Thoracic aorta (tissue), 2 donors: ENCODE measurements around the gene KLK15. TPM values are rescaled to one million over a fixed set of nuclear protein-coding genes. Genes with fewer than 3 reads are reported as not detected.
"Not testable (repeated sequence)": the region's sequence is repeated elsewhere in the genome, so short reads cannot be mapped to it uniquely, and the experiment has no call there.

Experiments used
- ATAC-seq: fragments of 150-250 bp; one replicate; pipeline ENCODE4 v1.8.0; 2017; ENCODE audit warnings: low read depth; ENCODE audit not compliant: insufficient number of reproducible peaks, low FRiP score
- DNase-seq: peaks from one replicate; pipeline ENCODE4 v3.0.0-alpha.2; 2020; ENCODE audit warnings: low spot score
- H3K27ac ChIP-seq, 2 donors: fragments of 200-600 bp; sonication (generic); 1 replicate in 1 of 2; 2 replicates in 1 of 2; pipeline ENCODE4 v1.5.1; 2016; ENCODE audit warnings: mild to moderate bottlenecking in 2 of 2, moderate library complexity in 2 of 2
- H3K27me3 ChIP-seq: fragments of 200-600 bp; sonication (generic); replicated peaks from 2 replicates; pipeline ENCODE4 v1.6.0; 2016; ENCODE audit warnings: mild to moderate bottlenecking; ENCODE audit not compliant: insufficient read depth
- H3K36me3 ChIP-seq: fragments of 200-600 bp; sonication (generic); one replicate; pipeline ENCODE4 v1.5.1; 2016
- H3K4me1 ChIP-seq, 2 donors: fragments of 200-600 bp; sonication (generic); 1 replicate in 1 of 2; 2 replicates in 1 of 2; pipeline versions ENCODE4 v1.5.1 to v1.6.0; 2016; ENCODE audit warnings: low read depth in 2 of 2, mild to moderate bottlenecking in 1 of 2; ENCODE audit not compliant: control insufficient read depth in 1 of 2
- H3K4me3 ChIP-seq: fragments of 200-600 bp; sonication (generic); 2 replicates; pipeline ENCODE4 v1.5.1; 2016; ENCODE audit warnings: mild to moderate bottlenecking
- H3K9me3 ChIP-seq: fragments of 200-600 bp; sonication (generic); 2 replicates; pipeline ENCODE4 v1.5.1; 2016
- CTCF ChIP-seq: fragments of 200-600 bp; sonication (generic); IDR thresholded peaks from one replicate; pipeline ENCODE4 v1.5.1; 2019; ENCODE audit warnings: antibody characterized with exemption
- total RNA-seq, 2 donors: library from RNA; depleted of rRNA; stranded (reverse); fragments of >200 nt; gene quantifications; one replicate each; pipeline versions ENCODE4 v1.1.0 to v1.2.3, GENCODE V29; 2016

The KLK15 gene
- total RNA-seq, 2 donors from 2014 or later, result not detected

- no peaks in the 10 kb centered on the region for H3K27me3 ChIP-seq
- H3K9me3 ChIP-seq, result no peaks in the 10 kb centered on the region
- H3K4me1 ChIP-seq, result no peaks in the 10 kb centered on the region
- H3K27ac ChIP-seq, result no peak overlapping the region
- TF ChIP-seq CTCF, result no peak
- no peaks in the 10 kb centered on the region for H3K36me3 ChIP-seq
- ATAC-seq, result no peak
- no peak overlapping the region for H3K4me3 ChIP-seq
- DNase-seq, result no peak
Observed at GRCh38 chr19:50815439-50815838, 17.9 kb downstream of the KLK15 start.

DNA sequence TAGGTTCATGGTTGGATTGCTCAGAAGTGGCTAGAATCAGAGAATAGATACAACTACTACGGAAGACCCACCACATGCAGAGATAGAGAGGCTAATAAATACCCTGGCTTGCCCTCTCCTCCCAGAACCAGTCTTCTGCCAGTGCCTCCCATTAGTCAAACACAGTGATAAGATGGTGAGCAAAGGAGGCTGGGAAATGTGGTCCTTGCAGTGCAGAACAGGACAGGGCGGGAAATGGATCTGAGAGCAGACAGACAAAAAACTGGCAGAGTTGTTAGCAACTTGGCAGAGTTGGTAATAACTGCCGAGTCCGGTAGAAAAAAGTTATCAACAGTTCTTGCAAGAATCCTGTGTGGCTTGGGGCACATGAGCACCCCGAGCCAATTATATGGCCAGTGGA lies 18.5 kb downstream of the KLK15 start:
- H3K27me3 ChIP-seq, result no peaks in the 10 kb centered on the region
- no peak for ATAC-seq
- H3K27ac ChIP-seq, result no peak overlapping the region
- H3K9me3 ChIP-seq, result no peaks in the 10 kb centered on the region
- no peaks in the 10 kb centered on the region for H3K4me1 ChIP-seq
- H3K4me3 ChIP-seq, result no peak overlapping the region
- DNase-seq, result no peak
- no peak for TF ChIP-seq CTCF
- no peaks in the 10 kb centered on the region for H3K36me3 ChIP-seq

GRCh38 chr19:50812474-50812873 lies 20.9 kb downstream of the KLK15 start:
- H3K27ac ChIP-seq, result no peak overlapping the region
- no peak for DNase-seq
- no peaks in the 10 kb centered on the region for H3K4me1 ChIP-seq
- H3K4me3 ChIP-seq, result no peak overlapping the region
- no peaks in the 10 kb centered on the region for H3K36me3 ChIP-seq
- H3K27me3 ChIP-seq, result no peaks in the 10 kb centered on the region
- TF ChIP-seq CTCF, result no peak
- ATAC-seq, result no peak
- no peaks in the 10 kb centered on the region for H3K9me3 ChIP-seq

- H3K36me3 ChIP-seq, H3K27me3 ChIP-seq, H3K9me3 ChIP-seq, DNase-seq, H3K4me1 ChIP-seq, H3K4me3 ChIP-seq, H3K27ac ChIP-seq, ATAC-seq: not testable (repeated sequence)
Observed at GRCh38 chr19:50811622-50812238, 21.6 kb downstream of the KLK15 start.

DNA sequence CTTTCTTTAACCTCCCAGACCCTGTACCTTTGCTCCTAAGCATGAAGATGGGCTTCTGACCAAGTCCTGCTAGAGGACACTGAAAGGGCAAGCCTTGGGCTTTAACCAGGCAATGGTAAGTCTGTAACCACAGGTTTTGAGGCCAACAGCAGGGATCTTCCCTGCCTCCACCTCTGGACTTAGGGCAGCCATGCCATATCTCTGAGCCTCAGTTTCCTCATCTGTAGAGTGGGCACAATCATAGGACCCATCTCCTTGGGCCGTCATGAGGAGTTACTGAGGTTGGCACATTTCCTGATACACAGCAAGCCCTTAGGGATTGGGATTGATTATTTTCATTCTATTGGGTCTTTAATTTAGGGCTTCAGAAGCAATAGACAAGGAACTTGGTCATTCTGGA lies 24.5 kb downstream of the KLK15 start:
- Histone ChIP-seq H3K27ac (no peak overlapping the region), H3K27me3 (no peaks in the 10 kb centered on the region), H3K9me3 (no peaks in the 10 kb centered on the region), H3K4me3 (no peak overlapping the region), H3K36me3 (no peaks in the 10 kb centered on the region), H3K4me1 (peaks cover 5 to 7% of the 10 kb centered on the region in 2 donors)
- ATAC-seq (no peak), DNase-seq (no peak)
- no peak for TF ChIP-seq CTCF
